GM21526 (cell line): ENCODE measurements around the gene MLST8.
"Not testable (repeated sequence)": the region's sequence is repeated elsewhere in the genome, so short reads cannot be mapped to it uniquely, and the experiment has no call there.

Experiments
- ATAC-seq: cut with Tn5 transposase; IDR thresholded peaks from one replicate; pipeline ENCODE4 v1.9.1; 2021; ENCODE audit warnings: moderate library complexity; ENCODE audit not compliant: unreplicated experiment, low FRiP score

Gene MLST8

GRCh38 chr16:2189252-2189893, 15.9 kb upstream of the MLST8 start:
- no peak for ATAC-seq

GRCh38 chr16:2190002-2190658, 15.1 kb upstream of the MLST8 start:
- no peak for ATAC-seq

- no peak for ATAC-seq
These were observed 14.4 kb upstream of the MLST8 start for GRCh38 chr16:2190659-2191445.

GRCh38 chr16:2191446-2191706, 13.9 kb upstream of the MLST8 start:
- ATAC-seq: no peak

GRCh38 chr16:2194166-2194834, 11.0 kb upstream of the MLST8 start:
- no peak for ATAC-seq

GRCh38 chr16:2194852-2195321, 10.4 kb upstream of the MLST8 start:
- no peak for ATAC-seq

- ATAC-seq: no peak
These were observed 9.7 kb upstream of the MLST8 start for GRCh38 chr16:2195322-2196161.

- no peak for ATAC-seq
These were observed 8.9 kb upstream of the MLST8 start, which contains the start of gene CASKIN1 for GRCh38 chr16:2196162-2196980. Gene CASKIN1 (minus strand): TSS chr16:2196605. CDS start chr16:2196432, 173 bp downstream.

GRCh38 chr16:2196981-2197511, 8.2 kb upstream of the MLST8 start:
- ATAC-seq: no peak

GRCh38 chr16:2197765-2198164, 7.5 kb upstream of the MLST8 start:
- ATAC-seq: no peak

- no peak for ATAC-seq
These were observed 7.0 kb upstream of the MLST8 start for GRCh38 chr16:2198283-2198682.

GRCh38 chr16:2199095-2199494, 6.2 kb upstream of the MLST8 start:
- no peak for ATAC-seq

- ATAC-seq: no peak
These were observed 5.6 kb upstream of the MLST8 start for GRCh38 chr16:2199621-2200139.

GRCh38 chr16:2200313-2200712, 4.9 kb upstream of the MLST8 start:
- no peak for ATAC-seq

GRCh38 chr16:2203119-2203688, 2.0 kb upstream of the MLST8 start:
- ATAC-seq: not testable (repeated sequence)

- ATAC-seq: no peak
These were observed 694 bp upstream of the MLST8 start for GRCh38 chr16:2204416-2205103.

GRCh38 chr16:2205967-2206313, 686 bp downstream of the MLST8 start:
- ATAC-seq: peak; percentile 9

- no peak for ATAC-seq
These were observed 1.1 kb downstream of the MLST8 start for GRCh38 chr16:2206420-2206779.
